T-cell (primary cell): ENCODE results near the gene GRB14. TPM values are rescaled to one million over a fixed set of nuclear protein-coding genes. Genes with fewer than 3 reads are reported as not detected.

ENCODE experiments used
- ATAC-seq, 4 experiments: fragments of 200-7000 bp in 3 of 4; fragments of 150-1000 bp in 1 of 4; cut with Tn5 transposase; replicated peaks in 1 of 4; 1 replicate in 3 of 4; 2 replicates in 1 of 4; pipeline ENCODE4 v1.10.0; 2021; ENCODE audit warnings: moderate library complexity in 3 of 4, mild to moderate bottlenecking in 2 of 4, moderate number of reproducible peaks in 1 of 4
- CTCF ChIA-PET, 2 donors: fragments of 300-600 bp; sonication (Branson Sonifier 250); formaldehyde crosslinking; loops; one replicate each; lab custom pipeline; 2022; ENCODE audit warnings: antibody characterized with exemption in 2 of 2; lab: Charles Lee
- POLR2A ChIA-PET, 2 donors: fragments of 300-600 bp; sonication (Branson Sonifier 250); formaldehyde crosslinking; loops; one replicate each; lab custom pipeline; 2022; ENCODE audit warnings: antibody characterized with exemption in 2 of 2; lab: Charles Lee
- DNase-seq, 35 experiments: peaks; one replicate each; pipeline versions ENCODE4 v3.0.0 to v3.0.0-alpha.2; 2013 to 2023
- H3K27ac ChIP-seq: one replicate; pipeline ENCODE4 v1.5.1; 2013; ENCODE audit warnings: low read length
- H3K27me3 ChIP-seq, 2 experiments: replicated peaks in 1 of 2; 1 replicate in 1 of 2; 2 replicates in 1 of 2; pipeline versions ENCODE4 v1.6.1 to v1.7.0; 2013; ENCODE audit warnings: low read length in 1 of 2, mixed read lengths in 1 of 2; ENCODE audit not compliant: control insufficient read depth in 2 of 2, insufficient read depth in 2 of 2; ENCODE audit errors: extremely low read depth in 1 of 2
- H3K36me3 ChIP-seq, 2 donors: 1 replicate in 1 of 2; 2 replicates in 1 of 2; pipeline versions ENCODE4 v1.6.1 to v1.7.0; 2013; ENCODE audit warnings: low read length in 1 of 2; ENCODE audit not compliant: control insufficient read depth in 2 of 2, insufficient read depth in 1 of 2; ENCODE audit errors: extremely low read depth in 1 of 2
- H3K4me1 ChIP-seq, 2 experiments: 1 replicate in 1 of 2; 2 replicates in 1 of 2; pipeline versions ENCODE4 v1.6.1 to v1.7.0; 2013; ENCODE audit warnings: low read length in 2 of 2, mixed read lengths in 1 of 2; ENCODE audit not compliant: insufficient read depth in 2 of 2, control insufficient read depth in 1 of 2; ENCODE audit errors: extremely low read depth in 1 of 2
- H3K4me3 ChIP-seq, 2 donors: 1 replicate in 1 of 2; 2 replicates in 1 of 2; pipeline versions ENCODE4 v1.5.1 to v1.7.0; 2013; ENCODE audit warnings: mild to moderate bottlenecking in 2 of 2, low read length in 1 of 2, moderate library complexity in 1 of 2; ENCODE audit not compliant: control insufficient read depth in 1 of 2; ENCODE audit errors: extremely low read depth in 1 of 2
- H3K9me3 ChIP-seq: 2 replicates; pipeline ENCODE4 v1.7.0; 2013
- H3K27ac Mint-ChIP-seq, 2 donors: one replicate each; pipeline ENCODE4 v1.8.0; 2020 to 2021; ENCODE audit warnings: mild to moderate bottlenecking in 2 of 2, mixed read lengths in 2 of 2
- H3K27me3 Mint-ChIP-seq, 2 donors: one replicate each; pipeline ENCODE4 v1.8.0; 2021 to 2022; ENCODE audit warnings: mixed read lengths in 2 of 2
- H3K36me3 Mint-ChIP-seq: one replicate; pipeline ENCODE4 v1.8.0; 2021; ENCODE audit warnings: mixed read lengths
- H3K4me1 Mint-ChIP-seq, 3 donors: one replicate each; pipeline ENCODE4 v1.8.0; 2020 to 2022; ENCODE audit warnings: mixed read lengths in 3 of 3, mild to moderate bottlenecking in 1 of 3
- H3K4me3 Mint-ChIP-seq, 3 donors: one replicate each; pipeline ENCODE4 v1.8.0; 2020 to 2022; ENCODE audit warnings: mild to moderate bottlenecking in 3 of 3, mixed read lengths in 3 of 3, moderate library complexity in 3 of 3
- H3K9me3 Mint-ChIP-seq, 3 donors: one replicate each; pipeline ENCODE4 v1.8.0; 2020 to 2022; ENCODE audit warnings: mixed read lengths in 3 of 3
- WGBS: methylation state at CpG from one replicate; pipeline ENCODE4 v1.1.5; 2013; ENCODE audit warnings: missing lambda C conversion rate; ENCODE audit not compliant: insufficient coverage; 5-methylcytosine and 5-hydroxymethylcytosine counted together
- total RNA-seq, 35 experiments: library from RNA in 6 of 35; stranded (reverse) in 6 of 35; fragments of 120-200 nt in 1 of 35; gene quantifications; one replicate each; pipeline versions ENCODE4 v1.2.1 to v1.2.4 and lab custom pipeline; 2013 to 2026

The GRB14 gene
- total RNA-seq (not detected), total RNA-seq (lab: John Stamatoyannopoulos, UW) (0 to 0.10 (median 0) reads per million in 29 experiments)
- 0.06 TPM for total RNA-seq (2013)

GRCh38 chr2:164620873-164621763 lies at the start of gene GRB14:
Gene GRB14, minus strand, starts transcription at chr2:164621482. Its CDS starts 173 bp downstream, at chr2:164621309.
- POLR2A ChIA-PET, result no interaction called here
- H3K4me3 Mint-ChIP-seq, result peak within 1 kb of the TSS in 2 of 3 donors; percentile 35 to 62
- ATAC-seq, result no peak

GRCh38 chr2:164669291-164669690 lies 48.0 kb upstream of the GRB14 start:
- no peaks in the 10 kb centered on the region for H3K4me1 Mint-ChIP-seq
- peaks cover 0 to 7% (median 4%) of the 10 kb centered on the region in 3 donors for H3K9me3 Mint-ChIP-seq
- no peaks in the 10 kb centered on the region for H3K36me3 Mint-ChIP-seq
- ChIA-PET CTCF (no interaction called here), POLR2A (no interaction called here)
- no peaks in the 10 kb centered on the region for H3K27me3 ChIP-seq
- H3K4me3 Mint-ChIP-seq, result no peak overlapping the region
- H3K4me1 ChIP-seq, result no peaks in the 10 kb centered on the region
- H3K27me3 Mint-ChIP-seq, result no peaks in the 10 kb centered on the region
- H3K4me3 ChIP-seq, result no peak overlapping the region
- H3K9me3 ChIP-seq, result no peaks in the 10 kb centered on the region
- ATAC-seq (no peak), DNase-seq (no peak)
- no peak overlapping the region for H3K27ac ChIP-seq
- no peaks in the 10 kb centered on the region for H3K36me3 ChIP-seq
- H3K27ac Mint-ChIP-seq, result no peak overlapping the region

More at GRCh38 chr2:164620873-164621763, at the start of gene GRB14:
- Histone ChIP-seq H3K27ac (no peak within 1 kb of the TSS), H3K4me3 (peak within 1 kb of the TSS in 1 of 2 donors; percentile 66), H3K4me1 (no peaks in the 10 kb centered on the region), H3K36me3 (no peaks in the 10 kb centered on the region), H3K9me3 (no peaks in the 10 kb centered on the region), H3K27me3 (peaks cover 7 to 8% of the 10 kb centered on the region in 2 experiments)
- CTCF ChIA-PET, result no interaction called here
- Mint-ChIP-seq H3K9me3 (no peaks in the 10 kb centered on the region), H3K27ac (no peak within 1 kb of the TSS), H3K36me3 (no peaks in the 10 kb centered on the region), H3K4me1 (peaks cover 0 to 4% (median 2%) of the 10 kb centered on the region in 3 donors), H3K27me3 (peaks cover 22 to 33% of the 10 kb centered on the region in 2 donors)
- WGBS, result 3% methylated on average over 67 of the region's 96 CpGs
- no peak for DNase-seq

- peaks cover 1 to 7% (median 4%) of the 10 kb centered on the region in 3 donors for H3K9me3 Mint-ChIP-seq
- Histone ChIP-seq H3K27me3 (no peaks in the 10 kb centered on the region), H3K9me3 (no peaks in the 10 kb centered on the region), H3K4me1 (no peaks in the 10 kb centered on the region), H3K27ac (no peak overlapping the region), H3K4me3 (no peak overlapping the region), H3K36me3 (no peaks in the 10 kb centered on the region)
- WGBS, result no CpG with 5 or more reads among the region's 2 CpGs
- DNase-seq (no peak), ATAC-seq (no peak)
- no peaks in the 10 kb centered on the region for H3K36me3 Mint-ChIP-seq
- no peak overlapping the region for H3K27ac Mint-ChIP-seq
- ChIA-PET POLR2A (no interaction called here), CTCF (no interaction called here)
- no peaks in the 10 kb centered on the region for H3K27me3 Mint-ChIP-seq
- H3K4me3 Mint-ChIP-seq, result no peak overlapping the region
- no peaks in the 10 kb centered on the region for H3K4me1 Mint-ChIP-seq
These were observed 46.3 kb upstream of the GRB14 start for GRCh38 chr2:164667566-164667965.

- H3K36me3 Mint-ChIP-seq, result no peaks in the 10 kb centered on the region
- peaks cover 1 to 7% (median 4%) of the 10 kb centered on the region in 3 donors for H3K9me3 Mint-ChIP-seq
- H3K4me1 Mint-ChIP-seq, result no peaks in the 10 kb centered on the region
- Histone ChIP-seq H3K9me3 (no peaks in the 10 kb centered on the region), H3K36me3 (no peaks in the 10 kb centered on the region), H3K27me3 (no peaks in the 10 kb centered on the region), H3K4me1 (no peaks in the 10 kb centered on the region), H3K4me3 (no peak overlapping the region), H3K27ac (no peak overlapping the region)
- no peaks in the 10 kb centered on the region for H3K27me3 Mint-ChIP-seq
- ATAC-seq (no peak), DNase-seq (no peak)
- no peak overlapping the region for H3K27ac Mint-ChIP-seq
- H3K4me3 Mint-ChIP-seq, result no peak overlapping the region
- CTCF ChIA-PET, result no interaction called here
- POLR2A ChIA-PET, result no interaction called here
These were observed 42.8 kb upstream of the GRB14 start for GRCh38 chr2:164664070-164664469.

DNA sequence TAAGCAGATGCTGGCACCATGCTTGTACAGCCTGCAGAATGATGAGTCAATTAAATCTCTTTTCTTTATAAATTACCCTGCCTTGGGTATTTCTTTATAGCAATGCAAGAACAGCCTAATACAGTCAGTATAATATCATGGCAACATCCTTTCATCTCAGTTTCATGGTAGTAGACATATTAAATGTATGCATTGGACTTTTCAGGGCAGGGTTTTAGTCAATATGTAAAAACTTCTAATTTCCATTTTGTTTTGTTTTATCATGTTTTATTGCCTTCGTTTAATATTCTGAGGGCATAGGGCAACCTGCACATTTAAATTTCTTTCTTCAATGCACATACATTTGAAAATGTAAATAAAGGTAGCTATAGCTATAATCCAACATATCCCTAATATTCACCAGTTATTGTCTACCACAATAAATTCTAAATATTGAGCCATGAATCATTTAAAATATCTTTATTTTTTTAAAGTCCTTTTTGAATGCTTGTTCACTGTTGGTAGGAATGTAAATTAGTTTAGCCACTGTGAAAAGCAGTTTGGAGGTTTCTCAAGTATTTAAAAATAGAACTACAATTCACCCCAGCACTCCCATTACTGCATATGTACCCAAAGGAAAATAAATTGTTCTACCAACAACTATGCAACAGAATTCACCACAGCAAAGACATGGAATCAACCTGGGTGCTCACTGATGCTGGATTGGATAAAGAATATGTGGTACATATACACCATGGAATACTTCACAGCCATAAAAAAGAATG lies 41.8 kb upstream of the GRB14 start:
- Mint-ChIP-seq H3K4me1 (no peaks in the 10 kb centered on the region), H3K27me3 (no peaks in the 10 kb centered on the region), H3K27ac (no peak overlapping the region), H3K9me3 (peaks cover 1 to 7% (median 4%) of the 10 kb centered on the region in 3 donors), H3K36me3 (no peaks in the 10 kb centered on the region), H3K4me3 (no peak overlapping the region)
- Histone ChIP-seq H3K36me3 (no peaks in the 10 kb centered on the region), H3K4me3 (no peak overlapping the region), H3K27ac (no peak overlapping the region), H3K27me3 (no peaks in the 10 kb centered on the region), H3K4me1 (no peaks in the 10 kb centered on the region), H3K9me3 (no peaks in the 10 kb centered on the region)
- CTCF ChIA-PET, result interaction anchor here in 1 of 2 donors (0.6 kb wide), 1 partner anchor 31 kb away, joined by 5 read pairs; no protein-coding TSS in a partner anchor
- POLR2A ChIA-PET, result no interaction called here
- ATAC-seq (no peak), DNase-seq (no peak)
- no CpG with 5 or more reads among the region's 1 CpG for WGBS

GRCh38 chr2:164662066-164662465 lies 40.8 kb upstream of the GRB14 start:
- no peak for ATAC-seq
- no peak overlapping the region for H3K27ac ChIP-seq
- H3K27me3 ChIP-seq, result no peaks in the 10 kb centered on the region
- POLR2A ChIA-PET, result no interaction called here
- Mint-ChIP-seq H3K4me1 (no peaks in the 10 kb centered on the region), H3K9me3 (peaks cover 1 to 7% (median 4%) of the 10 kb centered on the region in 3 donors), H3K36me3 (no peaks in the 10 kb centered on the region), H3K27me3 (no peaks in the 10 kb centered on the region), H3K4me3 (no peak overlapping the region), H3K27ac (no peak overlapping the region)
- no peak for DNase-seq
- WGBS, result no CpG with 5 or more reads among the region's 1 CpG
- no peaks in the 10 kb centered on the region for H3K4me1 ChIP-seq
- CTCF ChIA-PET, result no interaction called here
- H3K9me3 ChIP-seq, result no peaks in the 10 kb centered on the region
- H3K4me3 ChIP-seq, result no peak overlapping the region
- H3K36me3 ChIP-seq, result no peaks in the 10 kb centered on the region
